Activated CD4-positive, alpha-beta T cell treated with anti-CD3 and anti-CD28 coated beads for 48 hours (primary cell): Measurements from ENCODE around the gene MAEA.
A peak's percentile ranks its signal among the peaks of the same experiment; 100 is the strongest.

ENCODE experiments used
- DNase-seq: peaks from one replicate; pipeline ENCODE4 v3.0.0-alpha.2; 2020

The MAEA gene

DNA sequence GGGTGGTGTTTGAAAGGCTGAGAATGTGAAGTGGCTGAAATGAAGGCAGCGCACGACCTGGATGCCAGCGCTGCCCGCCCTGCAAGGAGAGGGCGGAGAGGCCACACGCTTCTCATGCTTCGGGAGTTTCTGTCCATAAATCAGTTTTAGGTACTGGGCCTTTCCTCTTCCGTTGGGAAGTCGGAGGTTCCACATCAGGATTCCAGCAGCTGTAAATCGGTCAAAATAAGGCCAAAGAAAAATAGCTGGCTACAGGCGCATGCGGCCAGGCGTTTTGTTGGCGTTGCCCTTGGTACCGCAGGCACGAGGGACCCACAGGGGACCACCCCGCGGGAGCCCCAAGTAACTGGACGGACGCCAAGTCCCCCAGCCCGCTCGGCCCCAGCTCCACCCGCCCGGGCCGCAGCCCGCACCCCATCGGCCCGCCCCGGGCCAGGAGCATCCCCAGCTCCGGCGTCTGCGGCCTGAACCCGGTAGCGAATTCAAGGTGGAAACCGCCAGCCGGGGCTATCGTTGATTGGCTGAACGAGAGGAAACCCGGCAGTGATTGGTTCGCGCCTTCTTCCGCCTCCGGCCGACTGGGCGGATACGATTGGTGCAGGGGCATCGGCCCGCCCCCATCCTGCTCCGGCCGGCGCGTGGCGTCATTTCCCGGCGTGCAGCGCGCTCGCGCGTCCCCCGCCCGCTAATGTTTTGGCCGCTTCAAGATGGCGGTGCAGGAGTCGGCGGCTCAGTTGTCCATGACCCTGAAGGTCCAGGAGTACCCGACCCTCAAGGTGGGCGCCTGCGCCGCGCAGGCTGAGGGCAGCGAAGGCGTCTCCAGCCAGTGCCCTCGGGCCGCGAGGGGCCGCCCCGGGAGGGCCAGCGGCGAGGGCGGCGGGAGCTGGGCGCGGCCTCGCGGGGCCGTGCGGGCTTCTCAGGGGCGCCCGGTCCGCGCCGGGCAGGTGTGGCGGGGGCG, at the start of gene MAEA:
MAEA (plus strand) TSS at position 685 of the 958 bp plus-strand sequence; CDS start at position 708, 23 bp downstream.
- DNase-seq = peak; percentile 99

DNA sequence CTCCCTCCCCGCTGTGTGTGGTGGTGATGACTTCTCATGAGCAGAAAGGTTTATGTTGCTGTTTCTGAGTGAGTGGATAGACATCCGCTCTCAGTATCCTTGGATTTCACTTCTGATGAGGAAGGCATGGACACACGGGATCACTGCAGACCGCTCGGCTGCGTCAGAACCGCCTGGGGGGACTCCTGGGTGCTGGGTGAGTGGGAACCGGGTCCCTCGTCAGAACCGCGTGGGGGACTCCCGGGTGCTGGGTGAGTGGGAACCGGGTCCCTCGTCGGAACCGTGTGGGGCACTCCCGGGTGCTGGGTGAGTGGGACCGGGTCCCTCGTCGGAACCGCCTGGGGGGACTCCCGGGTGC, 49.8 kb upstream of the MAEA start:
- no peak for DNase-seq

DNA sequence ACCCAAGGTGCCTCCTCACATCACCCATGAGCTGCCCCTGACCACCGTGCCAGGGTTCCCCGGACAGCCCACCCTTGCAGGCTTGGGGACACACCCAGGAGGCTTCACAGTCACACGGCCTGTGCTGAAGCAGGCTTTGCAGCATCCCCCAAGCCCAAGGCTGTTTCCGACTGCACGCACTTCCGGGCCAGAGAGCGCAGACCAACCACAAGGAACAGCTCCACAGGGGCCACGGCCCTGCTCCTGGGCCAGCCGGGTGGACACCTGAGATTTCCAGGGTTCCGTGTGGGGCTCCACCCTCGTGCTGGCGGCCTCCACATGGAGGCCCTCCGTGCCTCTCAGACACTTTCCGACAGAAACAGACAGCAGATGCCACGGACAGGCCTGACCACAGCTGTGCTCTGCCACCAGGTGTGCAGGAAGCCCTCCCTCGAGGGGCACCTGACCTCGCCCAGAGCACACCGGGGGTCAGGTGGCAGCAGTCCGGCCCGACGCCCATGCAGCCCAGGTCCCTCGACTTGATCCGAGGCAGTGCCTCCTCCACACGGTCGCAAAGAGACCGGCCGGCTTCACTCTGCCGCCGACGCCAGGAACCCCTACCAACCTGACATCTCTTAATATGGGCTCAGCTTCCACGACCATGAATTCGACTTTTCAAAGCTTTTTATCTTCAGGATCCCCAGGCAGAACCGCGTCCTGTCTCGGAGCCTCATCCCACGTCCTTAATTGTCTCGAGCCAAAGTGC, 48.8 kb upstream of the MAEA start:
- DNase-seq = no peak

DNA sequence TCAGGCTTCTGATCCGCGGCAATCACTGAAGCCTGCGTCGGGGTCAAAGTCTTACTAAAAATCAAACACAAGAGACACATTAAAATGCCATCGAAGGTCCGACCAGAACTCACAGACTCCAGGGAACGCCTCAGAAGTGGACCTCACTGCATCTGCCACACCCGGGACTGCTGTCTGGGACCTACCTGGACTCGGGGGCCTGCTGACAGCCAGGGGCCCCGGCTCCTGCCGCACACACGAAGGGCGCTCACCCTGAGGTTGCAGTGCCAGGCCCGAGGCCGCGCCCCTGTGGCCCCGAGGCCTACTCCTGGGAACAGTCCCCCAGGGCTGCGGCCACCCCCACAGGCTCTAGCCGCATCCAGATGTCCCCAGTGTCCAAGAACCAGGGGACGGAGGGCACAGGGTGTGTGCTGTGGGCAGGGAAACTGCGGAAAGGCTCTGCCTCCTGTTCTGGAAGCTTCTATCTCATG, 48.2 kb upstream of the MAEA start:
- no peak for DNase-seq

DNA sequence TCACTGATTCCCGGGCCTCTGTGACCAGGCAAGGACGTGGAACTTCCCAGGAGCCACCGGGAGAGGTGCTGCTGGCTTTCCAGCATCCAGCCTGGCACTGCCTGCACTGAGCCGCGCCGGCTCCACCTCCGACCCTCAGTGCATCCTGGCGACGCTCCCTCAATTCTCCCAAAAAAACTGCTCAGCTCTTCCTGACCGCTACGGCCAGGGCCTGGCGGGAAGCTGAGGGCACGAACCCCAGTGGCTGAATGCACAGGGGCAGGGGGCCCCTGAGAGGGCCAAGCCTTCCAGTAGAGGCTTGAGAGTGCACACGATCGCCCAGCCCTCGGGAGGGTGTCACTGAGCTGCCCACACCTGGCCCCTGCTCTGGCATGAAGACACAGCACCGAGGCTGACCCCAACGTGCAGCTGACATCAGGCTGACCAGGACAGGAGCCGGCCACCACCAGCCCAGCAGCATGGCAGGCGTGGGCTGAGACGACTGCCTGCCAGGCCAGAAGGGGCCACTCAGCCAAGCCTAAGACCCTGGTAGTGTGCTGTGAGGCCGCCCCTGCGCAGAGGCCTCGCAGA, 47.7 kb upstream of the MAEA start:
- DNase-seq = no peak

DNA sequence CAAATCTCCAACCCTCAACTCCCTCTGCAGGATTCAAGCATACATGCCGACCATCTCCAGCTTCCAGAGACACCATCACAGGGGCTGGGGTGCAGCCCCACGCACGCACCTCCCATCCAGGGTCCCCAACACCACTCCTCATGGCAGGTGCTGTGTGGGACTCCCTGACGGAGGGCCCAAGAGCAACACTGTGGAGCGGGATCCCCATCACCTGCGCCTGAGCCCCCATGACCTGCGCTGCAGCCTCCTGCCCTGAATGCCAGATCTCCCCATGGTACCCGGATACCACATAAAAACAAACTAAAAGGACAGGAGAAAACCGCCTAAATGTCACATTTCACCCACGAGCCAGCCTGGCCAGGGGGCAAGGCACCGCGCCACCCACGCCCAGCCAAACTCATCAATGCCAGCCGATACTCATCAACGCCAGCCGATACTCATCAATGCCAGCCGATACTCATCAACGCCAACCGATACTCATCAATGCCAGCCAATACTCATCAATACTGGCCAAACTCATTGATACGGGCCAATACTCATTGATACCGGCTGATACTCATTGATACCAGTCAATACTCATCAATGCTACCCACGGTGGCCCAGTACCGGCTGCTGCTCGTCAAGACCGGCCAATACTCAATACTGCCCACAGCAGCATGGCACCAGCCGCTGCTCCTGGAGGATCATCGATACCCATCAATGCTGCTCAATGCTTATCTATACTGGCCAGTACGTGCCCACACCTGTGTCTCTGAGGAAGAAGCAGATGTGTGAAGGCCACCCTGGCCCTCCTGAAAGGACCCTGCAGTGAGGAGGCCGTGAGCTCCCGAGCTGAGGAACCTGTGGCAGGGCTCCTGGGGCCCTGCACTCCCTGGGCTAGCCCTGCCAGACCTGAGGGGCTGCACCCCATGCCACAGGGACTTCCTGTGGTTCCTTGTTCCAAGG, 46.9 kb upstream of the MAEA start:
- DNase-seq = no peak

DNA sequence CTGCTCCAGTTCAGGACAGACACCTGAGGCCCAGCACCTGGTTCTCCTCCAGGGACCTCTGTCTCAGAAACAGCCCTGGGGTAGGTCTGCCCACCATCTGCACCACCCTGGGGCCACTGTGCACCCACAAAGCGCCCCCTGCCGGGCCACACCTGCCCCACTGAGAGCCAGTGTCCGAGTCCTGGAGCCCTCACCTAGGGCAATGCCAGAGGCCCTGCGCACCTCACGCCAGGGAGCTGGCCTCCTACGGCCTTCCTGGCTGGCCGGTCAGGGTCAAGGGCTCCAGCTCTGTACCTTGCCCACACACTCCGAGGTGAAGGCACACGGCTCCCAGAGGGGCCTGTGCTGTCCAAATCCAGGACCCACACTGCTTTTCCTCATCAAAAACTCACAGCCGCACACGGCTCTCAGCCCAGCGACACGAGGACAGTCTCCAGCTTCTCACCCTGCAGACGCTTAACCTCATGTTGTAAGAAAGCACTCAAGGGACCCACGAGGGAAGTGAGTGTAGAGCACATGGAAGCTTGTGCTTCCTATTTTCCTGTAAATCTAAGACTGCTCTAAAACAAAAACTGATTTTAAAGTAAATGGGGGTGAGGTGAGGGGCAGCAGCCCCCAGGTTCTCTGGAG, 46.1 kb upstream of the MAEA start:
- DNase-seq = no peak

DNA sequence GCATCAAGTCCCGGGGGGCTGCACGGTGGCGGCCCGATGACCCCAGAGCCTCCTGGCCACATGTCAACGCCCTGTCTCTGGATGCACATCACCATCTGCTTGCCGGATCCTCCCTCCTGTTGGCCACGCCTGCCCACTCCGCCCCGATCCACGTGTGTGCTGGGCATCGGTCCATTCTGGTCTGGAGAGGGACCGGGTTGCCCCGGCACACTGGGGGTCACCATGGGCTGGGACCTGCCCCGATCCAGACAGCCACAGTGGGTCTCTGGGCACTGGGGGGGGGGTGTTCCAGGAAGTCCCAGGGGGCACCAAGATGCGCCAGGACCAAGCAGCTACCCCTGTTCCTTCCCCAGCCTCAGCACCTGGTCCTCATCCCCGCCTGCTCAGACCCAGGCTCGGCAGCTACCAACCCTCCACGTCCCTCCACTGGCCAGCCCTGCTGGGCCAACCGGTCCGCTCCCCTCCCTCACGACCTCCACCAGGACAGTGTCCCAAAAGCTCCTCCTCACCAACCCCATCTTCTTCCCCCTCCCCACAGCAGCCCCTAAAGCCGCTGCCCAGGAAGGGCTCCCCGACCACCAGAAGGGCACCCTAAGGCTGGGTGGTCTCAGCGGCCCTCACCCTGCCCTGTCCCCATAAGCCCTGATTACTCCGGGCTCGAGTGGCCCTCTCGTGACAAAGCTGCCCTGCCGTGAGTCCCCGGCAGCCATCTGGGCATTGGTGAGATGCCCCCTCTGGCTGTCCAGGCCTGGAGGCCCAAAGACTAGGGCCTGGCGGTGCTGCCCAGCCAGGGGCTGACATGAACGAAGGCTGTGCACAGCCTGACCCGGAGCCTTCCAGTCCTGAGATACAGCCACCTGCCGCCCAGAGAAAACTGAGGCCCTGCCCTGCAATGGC, 45.4 kb upstream of the MAEA start:
- DNase-seq = no peak

DNA sequence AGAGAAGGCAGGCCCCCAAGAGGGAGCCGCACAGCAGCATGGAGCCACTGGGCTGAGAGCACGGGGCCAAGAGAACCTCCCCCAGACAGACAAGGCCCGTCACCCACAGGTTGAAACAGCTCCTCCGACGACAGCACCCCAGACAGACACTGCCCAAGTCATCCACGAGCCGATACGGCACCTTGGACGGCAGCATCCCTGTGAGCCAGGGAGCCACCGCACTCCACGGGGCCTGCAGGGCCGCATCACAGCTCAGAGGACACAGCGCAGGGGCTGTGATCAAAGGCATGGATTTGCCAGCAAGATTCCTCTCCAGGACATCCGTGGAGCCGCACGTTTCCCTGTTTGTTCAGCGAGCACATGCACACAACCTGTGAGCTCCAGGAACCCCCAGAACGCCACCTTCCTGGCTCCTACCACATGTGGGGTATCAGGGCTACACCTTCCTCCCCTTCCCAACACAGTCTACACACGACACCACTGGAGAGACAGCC, 44.7 kb upstream of the MAEA start:
- no peak for DNase-seq

DNA sequence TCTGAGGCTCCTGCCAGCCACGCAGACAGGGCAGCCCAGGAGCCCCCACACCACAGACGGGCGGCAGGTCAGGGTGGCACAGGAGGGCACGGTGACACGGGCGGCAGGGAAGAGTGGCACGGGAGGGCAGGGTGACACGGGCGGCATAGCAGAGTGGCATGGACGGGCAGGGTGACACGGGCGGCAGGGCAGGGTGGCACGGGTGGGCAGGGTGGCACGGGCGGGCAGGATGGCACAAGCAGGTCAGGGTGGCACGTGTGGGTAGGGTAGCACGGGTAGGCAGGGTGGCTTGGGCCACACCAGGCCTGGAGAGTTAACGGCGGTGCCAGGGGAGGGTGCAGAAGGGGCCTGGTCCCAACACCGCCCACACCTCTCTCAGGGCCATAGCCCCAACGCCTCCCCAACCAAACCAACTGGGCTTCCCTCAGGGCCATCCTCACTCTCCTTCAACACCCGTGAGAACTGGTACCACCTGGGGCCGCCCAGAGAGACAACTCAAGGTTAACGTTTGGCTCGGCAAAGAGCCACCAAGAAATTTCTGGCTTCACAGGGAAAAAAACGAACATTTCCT, 44.1 kb upstream of the MAEA start:
- no peak for DNase-seq

DNA sequence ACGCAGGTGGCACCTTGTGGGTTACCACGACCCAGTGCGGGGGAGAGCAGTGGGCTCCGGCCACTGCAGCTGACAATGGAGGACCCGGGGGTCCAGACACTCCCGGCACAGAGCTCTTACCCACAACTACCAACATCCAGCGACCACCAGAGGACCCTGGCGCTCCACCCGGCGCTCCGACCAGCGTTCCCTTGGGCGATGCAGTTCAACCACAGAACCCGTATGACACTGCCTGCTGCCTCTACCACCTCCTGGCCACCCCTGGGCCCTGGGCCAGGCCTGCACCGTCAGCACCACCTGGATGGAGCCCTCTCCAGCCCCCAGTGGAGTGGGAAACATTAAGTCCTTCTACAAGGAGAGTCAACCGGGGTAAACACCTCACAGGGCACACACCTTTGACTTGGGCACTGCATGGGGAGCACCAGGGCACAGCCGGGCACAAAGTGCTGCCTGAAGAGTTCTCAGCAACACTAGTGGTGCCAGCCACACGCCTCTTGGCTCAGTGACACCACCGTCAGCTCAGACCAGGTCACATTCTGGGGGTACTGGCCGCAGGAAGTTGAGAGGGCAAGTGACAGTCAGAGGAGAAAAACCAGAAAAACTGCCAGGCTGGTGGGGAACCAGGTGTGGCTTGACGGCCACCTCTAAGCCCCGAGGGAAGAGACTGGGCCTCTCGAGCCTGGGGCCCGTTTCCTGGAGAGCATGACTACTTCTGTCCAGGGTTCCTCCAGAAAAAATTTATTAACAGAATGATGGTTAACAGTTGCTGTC, 43.4 kb upstream of the MAEA start:
- no peak for DNase-seq

DNA sequence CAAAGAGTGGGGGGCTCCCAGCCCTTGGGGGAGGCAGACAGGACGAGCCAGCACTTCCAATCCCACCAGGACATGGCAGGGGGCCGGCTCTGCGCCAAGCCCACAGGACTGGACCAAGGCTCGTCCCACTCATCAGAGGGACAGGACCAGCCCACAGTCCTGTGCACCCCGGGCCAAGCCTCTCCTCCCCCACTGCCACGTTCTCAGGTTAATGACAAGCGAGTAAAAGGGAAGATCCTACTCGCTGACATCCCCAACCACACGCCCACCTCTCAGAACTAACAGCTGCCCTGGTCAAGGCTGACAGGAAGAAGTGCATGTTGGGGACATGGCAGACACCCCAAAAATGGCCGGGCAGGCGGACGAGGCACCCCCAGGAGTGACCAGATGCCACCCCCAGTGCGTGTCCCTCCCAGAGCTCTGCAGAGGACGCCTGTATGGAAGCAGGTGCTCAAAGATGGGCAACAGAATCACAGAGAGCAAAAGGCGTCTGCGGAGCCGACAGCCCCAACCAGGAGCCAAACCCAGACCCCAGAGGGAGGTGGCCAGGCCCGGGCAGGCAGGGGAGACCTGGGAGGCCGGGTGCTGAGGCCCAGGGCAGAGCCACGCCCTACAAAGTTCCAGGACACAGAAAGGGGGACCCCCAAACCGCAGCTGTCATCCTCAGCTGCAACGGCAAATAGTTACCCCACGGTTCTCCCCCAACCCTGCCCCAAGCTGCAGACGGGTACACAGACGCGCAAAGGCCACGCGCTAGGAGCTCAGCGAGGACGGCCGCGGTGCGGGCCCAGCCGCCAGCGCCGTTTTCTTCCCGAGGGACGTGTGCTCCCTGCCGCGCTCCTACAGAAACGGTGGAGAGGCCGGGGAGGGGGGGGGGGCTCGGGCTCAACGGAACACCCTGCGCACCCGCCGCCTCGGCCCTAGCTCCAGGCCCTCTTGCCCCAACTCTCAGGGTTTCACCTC, 42.5 kb upstream of the MAEA start:
- DNase-seq = peak; percentile 37

DNA sequence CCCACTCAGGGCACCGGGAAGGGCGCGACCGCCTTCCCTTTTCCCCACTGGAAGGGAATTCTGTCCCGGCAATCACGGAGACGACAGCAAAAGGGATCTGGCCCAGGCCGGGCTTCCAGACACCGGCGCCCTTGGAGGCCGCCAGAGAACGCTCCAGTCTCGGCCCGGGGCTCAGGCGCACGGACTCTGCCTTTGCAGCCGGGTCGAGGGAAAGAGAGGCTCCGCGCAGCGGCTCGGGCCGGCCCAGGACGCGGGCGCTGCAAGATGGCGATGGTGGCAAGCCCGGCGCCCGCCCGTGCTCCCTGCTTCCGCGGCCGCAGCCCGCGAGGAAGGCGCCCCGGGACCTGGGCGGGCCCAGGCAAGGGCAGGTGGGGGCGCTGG, 41.8 kb upstream of the MAEA start:
- no peak for DNase-seq

DNA sequence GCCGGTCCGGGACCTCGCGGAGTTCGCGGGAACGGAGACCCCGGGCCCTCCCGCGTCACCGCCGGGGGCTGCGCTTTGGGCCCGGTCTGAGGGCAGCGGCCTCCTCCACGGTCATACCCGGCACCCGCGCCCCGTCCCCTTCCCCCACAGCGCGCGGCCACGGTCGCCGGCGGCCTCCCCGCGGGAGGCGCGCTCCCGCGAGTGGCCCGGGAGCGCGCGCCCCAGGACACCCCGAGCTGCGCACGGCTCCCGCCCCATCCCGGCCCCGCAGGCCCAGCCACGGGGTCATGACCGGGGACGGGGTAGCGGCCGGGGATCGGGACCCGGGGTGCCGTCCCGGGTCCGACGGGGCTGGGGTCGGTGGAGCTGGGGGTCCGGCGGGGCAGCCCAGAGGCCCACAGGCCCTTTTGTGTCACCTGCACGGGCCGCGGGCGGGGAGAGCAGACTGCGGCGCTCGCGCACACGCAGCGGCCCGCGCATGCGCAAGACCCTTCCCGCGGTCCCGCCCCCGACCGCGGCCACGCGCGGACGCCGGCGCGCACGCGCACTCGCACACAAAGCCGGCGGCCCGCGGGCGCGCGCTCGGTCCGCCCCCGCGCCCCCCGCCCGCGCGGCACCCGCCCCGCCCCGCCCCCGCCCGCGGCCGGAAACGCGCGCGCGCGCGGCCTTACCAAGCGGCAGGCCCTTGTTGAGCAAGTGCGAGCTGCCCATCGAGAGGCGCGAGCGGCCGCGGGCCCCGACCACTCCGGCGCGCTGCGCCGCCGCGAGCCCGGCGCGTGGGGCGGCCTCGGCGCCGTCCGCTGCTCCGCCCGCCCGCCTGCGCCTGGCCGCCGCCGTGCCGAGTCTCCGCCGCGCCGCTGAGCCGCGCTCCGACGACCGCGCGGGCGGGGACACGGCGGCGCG, 41.2 kb upstream of the MAEA start, which contains the start of gene CTBP1:
CTBP1 (minus strand) TSS at position 886 of the 903 bp plus-strand sequence. CDS start 7,799 bp downstream, outside the sequence.
- peak; percentile 82 for DNase-seq

DNA sequence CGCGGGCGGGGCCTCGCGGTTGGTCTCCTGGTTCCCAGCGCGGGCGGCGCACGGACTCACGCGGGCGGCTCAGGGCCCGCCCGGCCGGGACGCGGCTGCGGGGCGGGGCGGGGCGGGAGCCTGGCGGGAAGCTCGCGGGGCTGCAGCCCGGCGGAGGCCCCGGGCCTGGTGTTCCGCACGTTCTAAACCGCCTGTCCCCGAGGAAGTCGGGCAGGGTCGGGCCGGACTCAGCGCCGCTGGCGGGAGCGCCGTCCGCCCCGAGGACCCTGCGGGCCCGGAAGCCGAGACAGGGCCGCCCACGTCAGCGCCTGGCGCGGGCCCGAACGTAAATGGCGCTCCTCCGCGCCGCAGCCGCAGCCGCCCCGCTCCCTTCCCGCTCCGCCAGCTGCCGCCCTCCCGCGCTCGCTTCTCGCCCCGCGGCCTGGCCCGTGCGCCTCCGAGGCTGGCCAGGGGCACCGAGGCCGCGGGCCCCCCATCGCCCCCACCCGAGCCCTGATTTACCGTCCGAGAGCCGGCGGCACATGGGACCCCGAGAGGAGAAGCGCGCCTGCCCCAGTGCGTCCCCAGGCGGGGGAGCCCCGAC, 40.5 kb upstream of the MAEA start:
- peak; percentile 87 for DNase-seq

DNA sequence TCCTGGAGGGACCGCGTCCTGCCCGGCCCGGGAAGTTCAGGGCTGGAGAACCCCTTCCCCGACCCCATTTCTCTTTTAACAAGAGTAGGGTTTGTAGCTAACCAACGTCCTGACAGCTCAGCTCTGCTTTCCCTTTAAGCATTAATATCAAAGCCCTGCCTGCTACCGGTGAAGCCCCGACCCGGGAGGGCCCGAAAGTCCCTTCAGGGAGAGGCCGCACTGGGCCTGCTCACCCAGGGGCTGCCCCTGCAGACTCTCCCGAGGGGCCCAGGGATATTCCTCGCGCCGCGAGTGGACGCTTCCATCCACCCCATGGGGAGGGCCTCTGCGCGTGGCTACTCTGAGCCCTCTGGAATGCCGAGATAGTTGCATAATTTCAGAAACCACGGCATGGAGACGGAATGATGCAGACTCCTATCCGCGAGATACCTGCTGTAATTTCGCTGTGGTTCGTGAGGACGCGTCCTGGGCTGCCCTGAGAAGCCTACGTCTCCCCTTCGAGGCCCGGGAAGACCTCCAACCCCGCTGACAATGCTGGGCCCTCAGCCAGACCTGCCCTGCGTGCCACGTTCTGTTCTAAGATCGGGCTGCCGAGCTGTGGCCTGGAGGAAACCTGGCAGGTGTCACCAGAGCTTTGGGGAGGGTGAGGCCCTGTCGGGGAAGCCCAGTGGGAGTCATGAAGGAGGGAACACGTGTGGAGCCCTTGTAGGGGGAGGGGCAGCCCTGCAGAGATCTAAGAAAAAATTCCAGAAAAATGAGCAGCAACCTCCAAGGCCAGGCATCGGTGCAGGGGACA, 39.8 kb upstream of the MAEA start:
- DNase-seq = peak; percentile 61
